WERI-Rb-1 (cell line): ENCODE results near the gene COPE.

Source experiments
- DNase-seq: peaks from one replicate; pipeline ENCODE4 v3.0.0-alpha.2; 2020
- H3K27ac ChIP-seq: fragments of 250-450 bp; sonication (Bioruptor Pico); 2 replicates; pipeline ENCODE4 v1.5.1; 2020; ENCODE audit warnings: mild to moderate bottlenecking, moderate library complexity
- H3K27me3 ChIP-seq: fragments of 250-450 bp; sonication (Bioruptor Pico); 2 replicates; pipeline ENCODE4 v1.5.1; 2021; ENCODE audit warnings: mild to moderate bottlenecking, low read depth, moderate library complexity; ENCODE audit not compliant: insufficient read depth, severe bottlenecking
- H3K36me3 ChIP-seq: fragments of 250-450 bp; sonication (Bioruptor Pico); 2 replicates; pipeline ENCODE4 v1.5.1; 2020; ENCODE audit warnings: mild to moderate bottlenecking, moderate library complexity
- H3K4me3 ChIP-seq: 2 replicates; pipeline ENCODE4 v1.5.1; 2011; ENCODE audit warnings: low read depth, mild to moderate bottlenecking, control low read depth, low read length
- H3K9me3 ChIP-seq: fragments of 250-450 bp; sonication (Bioruptor Pico); 2 replicates; pipeline ENCODE4 v1.5.1; 2021; ENCODE audit warnings: mild to moderate bottlenecking, moderate library complexity; ENCODE audit not compliant: severe bottlenecking
- TF ChIP-seq, protein P1 (sequence below): IDR thresholded peaks from 2 replicates; pipeline ENCODE4 v1.5.1; 2011; ENCODE audit warnings: low read depth, mild to moderate bottlenecking, control low read depth, inconsistent platforms, low read length

The COPE gene

DNA sequence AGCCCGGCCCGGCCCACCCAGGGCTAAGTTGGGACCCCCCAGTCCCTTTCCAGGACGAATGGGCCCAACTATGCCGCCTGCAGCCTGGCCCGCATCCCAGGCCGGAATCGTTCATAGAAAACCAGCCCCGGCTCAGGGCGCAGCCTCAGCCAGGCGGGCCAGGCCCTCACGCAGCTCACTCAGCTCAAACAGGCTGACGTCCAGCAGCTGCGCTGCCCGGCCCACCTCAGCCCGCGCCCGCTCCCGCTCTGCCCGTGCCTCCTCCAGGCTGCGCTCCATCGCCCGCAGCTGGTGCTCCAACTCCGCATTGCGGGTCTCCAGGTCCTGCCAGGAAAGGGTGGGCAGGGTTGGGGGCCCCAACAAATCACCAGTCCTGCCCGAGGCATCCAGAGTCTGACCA lies 10.1 kb upstream of the COPE start:
- TF ChIP-seq, protein P1, sequence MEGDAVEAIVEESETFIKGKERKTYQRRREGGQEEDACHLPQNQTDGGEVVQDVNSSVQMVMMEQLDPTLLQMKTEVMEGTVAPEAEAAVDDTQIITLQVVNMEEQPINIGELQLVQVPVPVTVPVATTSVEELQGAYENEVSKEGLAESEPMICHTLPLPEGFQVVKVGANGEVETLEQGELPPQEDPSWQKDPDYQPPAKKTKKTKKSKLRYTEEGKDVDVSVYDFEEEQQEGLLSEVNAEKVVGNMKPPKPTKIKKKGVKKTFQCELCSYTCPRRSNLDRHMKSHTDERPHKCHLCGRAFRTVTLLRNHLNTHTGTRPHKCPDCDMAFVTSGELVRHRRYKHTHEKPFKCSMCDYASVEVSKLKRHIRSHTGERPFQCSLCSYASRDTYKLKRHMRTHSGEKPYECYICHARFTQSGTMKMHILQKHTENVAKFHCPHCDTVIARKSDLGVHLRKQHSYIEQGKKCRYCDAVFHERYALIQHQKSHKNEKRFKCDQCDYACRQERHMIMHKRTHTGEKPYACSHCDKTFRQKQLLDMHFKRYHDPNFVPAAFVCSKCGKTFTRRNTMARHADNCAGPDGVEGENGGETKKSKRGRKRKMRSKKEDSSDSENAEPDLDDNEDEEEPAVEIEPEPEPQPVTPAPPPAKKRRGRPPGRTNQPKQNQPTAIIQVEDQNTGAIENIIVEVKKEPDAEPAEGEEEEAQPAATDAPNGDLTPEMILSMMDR, result no peak
- Histone ChIP-seq H3K9me3 (no peaks in the 10 kb centered on the region), H3K27ac (no peak overlapping the region), H3K4me3 (no peak overlapping the region), H3K27me3 (no peaks in the 10 kb centered on the region), H3K36me3 (peaks cover 72% of the 10 kb centered on the region)
- DNase-seq, result no peak

DNA sequence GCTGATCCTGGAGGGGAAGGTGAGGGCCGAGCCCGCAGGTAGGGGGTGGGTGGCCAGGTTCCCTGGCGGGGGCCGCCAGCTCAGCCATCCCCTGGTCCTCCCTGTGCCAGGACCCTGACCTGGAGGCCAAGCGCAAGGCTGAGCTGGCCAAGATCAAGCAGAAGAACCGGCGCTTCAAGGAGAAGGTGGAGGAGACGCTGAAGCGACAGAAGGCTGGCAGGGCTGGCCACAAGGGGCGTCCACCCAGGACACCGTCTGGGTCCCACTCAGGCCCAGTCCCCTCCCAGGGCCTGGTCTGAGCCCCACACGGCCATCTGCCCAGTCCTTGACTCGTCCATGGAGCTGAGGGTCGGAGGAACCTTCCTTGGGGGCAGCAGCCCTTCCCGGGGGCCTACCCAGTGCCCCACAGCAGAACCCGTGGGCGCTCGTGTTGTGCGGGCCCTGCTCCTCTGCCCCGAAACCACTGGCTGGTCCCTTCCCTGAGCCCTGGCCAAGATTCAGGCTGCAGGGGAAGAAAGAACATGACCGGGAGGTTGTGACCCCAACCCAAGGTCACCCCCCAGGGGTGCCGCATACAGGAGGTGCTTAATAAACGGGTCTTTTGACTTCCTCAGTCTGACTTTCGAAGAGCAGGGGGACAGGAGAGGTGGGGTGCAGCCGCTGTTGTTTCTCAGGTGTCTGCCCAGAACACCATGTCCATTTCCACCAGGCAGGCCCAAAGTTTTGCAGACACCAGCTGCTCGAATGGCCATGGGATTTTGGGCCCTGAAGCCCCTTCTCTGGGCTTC lies 9.0 kb upstream of the COPE start:
- Histone ChIP-seq H3K27me3 (no peaks in the 10 kb centered on the region), H3K36me3 (peaks cover 69% of the 10 kb centered on the region), H3K4me3 (no peak overlapping the region), H3K9me3 (no peaks in the 10 kb centered on the region), H3K27ac (no peak overlapping the region)
- no peak for DNase-seq
- TF ChIP-seq, protein P1, result no peak

DNA sequence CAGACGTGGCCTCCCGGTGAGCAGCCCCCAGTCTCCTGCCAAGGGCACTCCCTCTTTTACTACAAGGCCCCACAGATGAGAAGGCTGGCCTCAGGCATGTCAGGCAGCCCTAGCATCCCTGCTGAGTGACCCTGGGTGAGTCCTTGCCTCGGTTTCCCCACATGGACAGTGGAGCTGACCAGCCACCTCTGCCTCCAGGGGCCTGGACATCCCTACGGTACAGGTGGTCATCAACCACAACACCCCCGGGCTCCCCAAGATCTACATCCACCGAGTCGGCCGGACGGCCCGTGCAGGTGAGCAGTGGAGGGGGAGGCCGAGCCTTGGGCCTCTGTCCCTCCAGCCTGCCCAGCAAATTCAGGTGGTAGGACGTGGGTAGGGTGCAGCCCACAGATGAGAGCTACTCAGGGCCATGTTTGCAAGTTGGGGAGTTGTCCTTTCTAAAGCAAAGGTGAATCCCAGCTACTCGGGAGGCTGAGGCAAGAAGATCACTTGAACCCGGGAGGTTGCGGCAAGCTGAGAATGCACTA lies 5.6 kb upstream of the COPE start:
- DNase-seq, result no peak
- no peaks in the 10 kb centered on the region for H3K9me3 ChIP-seq
- no peak overlapping the region for H3K4me3 ChIP-seq
- no peaks in the 10 kb centered on the region for H3K27me3 ChIP-seq
- TF ChIP-seq, protein P1, result no peak
- H3K36me3 ChIP-seq, result peaks cover 63% of the 10 kb centered on the region
- H3K27ac ChIP-seq, result no peak overlapping the region

DNA sequence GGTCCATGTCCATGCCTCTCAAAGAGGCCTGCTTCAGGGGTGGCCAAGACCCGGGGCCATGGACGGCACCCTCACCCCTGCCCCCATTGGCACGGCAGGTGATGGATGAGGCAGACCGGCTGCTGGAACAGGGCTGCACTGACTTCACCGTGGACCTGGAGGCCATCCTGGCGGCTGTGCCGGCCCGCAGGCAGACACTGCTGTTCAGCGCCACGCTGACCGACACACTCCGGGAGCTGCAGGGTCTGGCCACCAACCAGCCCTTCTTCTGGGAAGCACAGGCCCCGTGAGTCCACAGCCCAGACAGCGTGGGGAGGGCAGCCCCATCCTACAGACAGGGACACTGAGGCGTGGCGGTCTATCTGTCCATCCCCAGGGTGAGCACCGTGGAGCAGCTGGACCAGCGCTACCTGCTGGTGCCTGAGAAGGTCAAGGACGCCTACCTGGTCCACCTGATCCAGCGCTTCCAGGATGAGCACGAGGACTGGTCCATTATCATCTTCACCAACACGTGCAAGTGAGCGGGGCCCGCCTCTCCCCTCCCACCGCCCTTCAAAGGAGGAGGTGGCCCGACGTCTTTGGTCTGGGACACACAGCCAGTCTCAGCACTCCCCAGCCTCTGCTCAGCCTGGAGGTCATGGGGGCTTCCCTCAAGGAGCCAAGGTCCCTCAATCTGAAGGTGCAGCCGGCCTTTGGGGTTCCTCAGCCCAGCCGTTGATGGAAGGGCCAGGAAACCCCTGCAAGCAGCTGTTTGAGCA lies 3.2 kb upstream of the COPE start:
- TF ChIP-seq, protein P1, result no peak
- no peak overlapping the region for H3K27ac ChIP-seq
- H3K4me3 ChIP-seq, result no peak overlapping the region
- no peak for DNase-seq
- H3K9me3 ChIP-seq, result no peaks in the 10 kb centered on the region
- H3K27me3 ChIP-seq, result no peaks in the 10 kb centered on the region
- peaks cover 42% of the 10 kb centered on the region for H3K36me3 ChIP-seq

DNA sequence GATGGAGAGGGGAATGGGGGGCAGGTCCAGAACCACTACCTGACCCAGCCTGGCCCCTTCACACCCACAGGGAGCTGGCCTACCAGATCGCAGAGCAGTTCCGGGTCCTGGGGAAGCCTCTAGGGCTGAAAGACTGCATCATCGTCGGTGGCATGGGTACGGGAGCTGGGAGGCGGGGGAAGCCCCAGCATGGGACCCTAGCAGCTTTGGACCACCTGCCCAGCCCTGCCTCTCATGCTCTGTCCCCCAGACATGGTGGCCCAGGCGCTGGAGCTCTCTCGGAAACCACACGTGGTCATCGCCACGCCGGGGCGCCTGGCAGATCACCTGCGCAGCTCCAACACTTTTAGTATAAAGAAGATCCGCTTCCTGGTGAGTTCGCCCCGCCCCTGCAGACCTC lies 2.4 kb upstream of the COPE start:
- no peak overlapping the region for H3K4me3 ChIP-seq
- peaks cover 37% of the 10 kb centered on the region for H3K36me3 ChIP-seq
- H3K27me3 ChIP-seq, result no peaks in the 10 kb centered on the region
- no peak for DNase-seq
- TF ChIP-seq, protein P1, result no peak
- H3K9me3 ChIP-seq, result no peaks in the 10 kb centered on the region
- no peak overlapping the region for H3K27ac ChIP-seq
